Amniotic epithelial cell (primary cell): ENCODE results near the gene MSMO1.

Source experiments
- DNase-seq: peaks from one replicate; pipeline ENCODE4 v3.0.0-alpha.2; 2010; ENCODE audit warnings: low read depth

MSMO1 gene

DNA sequence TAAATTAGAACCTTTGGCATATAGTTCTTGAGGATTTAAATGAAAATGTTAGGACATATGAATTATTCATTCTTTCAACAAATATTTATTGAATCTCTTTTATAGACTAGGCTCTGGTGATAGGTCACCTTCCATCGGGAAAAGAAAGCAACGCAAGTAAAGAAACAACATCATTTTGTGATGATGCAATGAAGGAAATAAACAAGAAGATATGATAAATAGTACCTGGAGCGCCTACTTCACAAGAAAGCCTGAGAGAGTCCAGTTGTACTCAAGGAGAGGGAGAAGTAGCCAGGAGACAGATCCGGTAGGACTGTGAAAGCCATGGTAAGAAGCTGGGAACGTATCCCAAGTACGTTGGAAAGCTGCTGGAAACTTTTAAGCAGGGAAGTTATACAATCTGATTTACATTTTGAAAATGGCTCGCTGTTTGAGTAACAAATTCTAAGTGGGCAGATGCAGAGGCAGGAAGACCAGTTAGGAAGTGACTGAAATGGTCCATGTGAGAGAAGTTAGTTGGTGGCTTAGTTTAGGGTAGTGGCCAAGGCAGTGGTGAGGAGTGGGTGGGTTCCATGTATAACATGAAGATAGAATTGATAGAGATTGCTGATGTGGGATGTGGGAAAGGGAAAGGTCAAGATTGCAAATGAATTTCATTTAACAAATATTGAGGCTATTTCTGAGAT lies 33.7 kb downstream of the MSMO1 start:
- DNase-seq = no peak

GRCh38 chr4:165361810-165362209 lies 34.3 kb downstream of the MSMO1 start:
- no peak for DNase-seq

DNA sequence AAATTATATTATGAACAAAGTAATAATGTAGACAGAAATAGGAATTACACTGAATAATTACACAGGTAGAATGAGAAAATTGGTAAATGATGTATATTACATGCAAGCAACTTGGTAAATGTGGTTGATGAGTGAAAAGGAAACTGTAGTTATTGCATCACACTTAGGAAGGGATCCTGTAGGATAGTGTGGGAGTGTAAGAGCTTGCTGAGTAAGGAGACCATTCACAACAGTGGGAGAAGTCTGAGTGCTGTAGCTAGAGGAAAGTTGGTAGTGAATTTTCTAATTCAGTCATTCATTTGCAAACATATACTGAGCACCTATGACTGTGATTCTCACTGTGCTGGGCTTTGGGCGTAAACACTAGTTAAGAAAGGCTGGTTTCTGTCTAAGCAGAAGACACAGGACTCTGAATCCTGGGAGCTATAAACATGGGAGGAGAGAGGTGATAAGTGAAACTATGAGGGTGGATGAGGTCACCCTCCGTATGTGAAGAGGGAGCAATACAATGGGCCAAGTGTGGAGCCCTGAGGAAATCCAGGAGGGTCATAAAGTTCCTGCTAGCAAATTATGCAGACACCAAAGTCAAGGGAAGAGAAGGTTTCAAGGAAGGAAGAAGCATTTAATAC lies 37.1 kb downstream of the MSMO1 start:
- peak; percentile 90 for DNase-seq

DNA sequence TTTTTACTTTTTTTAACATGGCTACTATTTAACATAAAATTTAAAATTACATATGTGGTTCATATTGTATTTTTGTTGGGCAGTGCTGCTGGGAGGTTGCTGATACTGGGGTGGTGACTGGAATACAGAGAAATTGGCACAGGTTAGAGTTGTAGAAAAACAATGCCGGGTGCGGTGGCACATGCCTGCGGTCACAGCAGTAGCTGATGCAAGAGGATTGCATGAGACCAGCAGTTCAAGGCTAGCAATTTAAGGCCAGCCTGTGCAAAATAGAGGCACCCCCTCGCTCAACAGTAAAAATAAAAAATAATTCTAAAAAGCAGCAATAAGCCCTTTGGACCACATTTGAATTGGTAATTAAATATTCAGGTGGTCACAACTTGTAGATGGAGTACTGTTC lies 39.6 kb downstream of the MSMO1 start:
- no peak for DNase-seq

DNA sequence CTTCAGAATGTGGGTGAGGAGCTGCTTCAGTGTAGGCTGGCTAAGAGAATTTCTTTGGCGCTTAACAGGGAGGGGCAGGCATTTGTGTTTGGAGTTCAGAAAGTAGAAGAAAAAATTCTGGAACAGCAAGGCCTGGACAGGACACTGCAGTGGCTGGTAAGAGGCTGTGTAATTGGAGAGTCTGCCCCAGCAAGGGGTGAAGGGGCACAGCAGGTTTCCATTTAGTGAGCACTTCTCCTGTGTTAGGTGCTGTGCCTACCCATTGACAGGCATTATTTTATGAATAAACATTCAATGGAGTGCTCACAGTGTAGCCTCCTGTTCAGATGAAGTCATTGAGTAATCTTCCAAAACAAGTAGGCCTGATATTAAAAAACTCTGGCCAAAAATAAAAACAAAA lies 40.6 kb downstream of the MSMO1 start:
- DNase-seq = no peak

GRCh38 chr4:165368567-165368966 lies 41.1 kb downstream of the MSMO1 start:
- no peak for DNase-seq

DNA sequence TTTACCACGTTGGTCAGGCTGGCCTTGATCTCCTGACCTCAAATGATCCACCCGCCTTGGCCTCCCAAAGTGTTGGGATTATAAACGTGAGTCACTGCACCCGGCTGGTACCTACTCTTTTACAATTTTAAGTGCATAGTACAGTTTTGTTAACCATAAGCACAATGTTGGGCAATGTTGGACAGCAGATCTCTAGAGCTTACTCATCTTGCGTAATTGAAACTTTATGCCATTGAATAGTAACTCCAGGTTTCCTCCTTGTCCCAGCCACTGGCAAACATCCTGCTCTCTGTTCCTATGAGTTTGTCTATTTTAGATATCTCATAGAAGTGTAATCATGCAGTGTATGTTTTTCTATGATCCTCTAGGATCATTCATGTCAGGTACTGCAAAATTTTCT lies 42.1 kb downstream of the MSMO1 start:
- DNase-seq = peak; percentile 84

- no peak for DNase-seq
These were observed 43.1 kb downstream of the MSMO1 start for GRCh38 chr4:165370530-165370929.

GRCh38 chr4:165375465-165375864 lies 48.0 kb downstream of the MSMO1 start:
- DNase-seq = no peak

GRCh38 chr4:165378398-165378744 lies 50.9 kb downstream of the MSMO1 start:
- DNase-seq = no peak

DNA sequence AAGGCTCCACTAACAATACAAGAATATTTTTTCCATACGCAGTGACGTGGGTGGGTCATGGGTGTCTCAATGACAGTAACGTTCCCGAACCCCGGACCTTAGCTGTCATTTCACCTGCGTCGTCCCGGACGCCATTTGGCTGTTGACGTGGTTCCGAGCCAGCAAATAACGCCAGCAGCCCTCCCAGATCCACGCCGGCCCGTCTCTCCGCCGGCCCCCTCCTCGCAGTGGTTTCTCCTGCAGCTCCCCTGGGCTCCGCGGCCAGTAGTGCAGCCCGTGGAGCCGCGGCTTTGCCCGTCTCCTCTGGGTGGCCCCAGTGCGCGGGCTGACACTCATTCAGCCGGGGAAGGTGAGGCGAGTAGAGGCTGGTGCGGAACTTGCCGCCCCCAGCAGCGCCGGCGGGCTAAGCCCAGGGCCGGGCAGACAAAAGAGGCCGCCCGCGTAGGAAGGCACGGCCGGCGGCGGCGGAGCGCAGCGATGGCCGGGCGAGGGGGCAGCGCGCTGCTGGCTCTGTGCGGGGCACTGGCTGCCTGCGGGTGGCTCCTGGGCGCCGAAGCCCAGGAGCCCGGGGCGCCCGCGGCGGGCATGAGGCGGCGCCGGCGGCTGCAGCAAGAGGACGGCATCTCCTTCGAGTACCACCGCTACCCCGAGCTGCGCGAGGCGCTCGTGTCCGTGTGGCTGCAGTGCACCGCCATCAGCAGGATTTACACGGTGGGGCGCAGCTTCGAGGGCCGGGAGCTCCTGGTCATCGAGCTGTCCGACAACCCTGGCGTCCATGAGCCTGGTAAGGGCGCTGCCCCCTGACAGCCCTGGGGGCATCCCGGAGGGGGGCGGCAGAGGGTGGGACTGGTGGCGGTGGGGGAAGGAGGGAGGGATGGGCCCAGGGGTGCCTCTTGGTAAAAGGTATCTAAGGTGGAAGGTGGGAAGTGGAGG lies 51.5 kb downstream of the MSMO1 start, which contains the start of gene CPE:
Gene CPE, plus strand, starts transcription at position 264 of the 933 bp plus-strand sequence. Its CDS starts 214 bp downstream, at position 478.
- DNase-seq = peak; percentile 55

DNA sequence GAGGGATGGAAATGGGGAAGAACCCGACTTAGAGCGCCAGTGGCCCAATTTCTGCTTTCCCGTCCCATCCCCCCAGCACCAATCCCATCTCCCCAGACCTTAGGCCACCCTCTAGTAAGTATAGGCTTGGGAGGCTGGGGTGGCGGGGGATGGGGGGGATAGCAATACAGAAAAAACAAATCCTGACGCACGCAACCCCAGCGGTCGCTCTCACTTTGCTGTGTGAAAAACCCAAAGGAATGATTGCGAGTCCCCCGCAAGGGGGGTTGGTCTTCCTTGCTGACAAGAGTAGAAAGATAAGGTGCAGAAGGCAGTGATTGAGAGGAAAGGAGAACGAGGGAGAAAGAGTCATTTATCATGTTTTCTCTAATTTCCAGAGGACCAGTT lies 52.2 kb downstream of the MSMO1 start:
- DNase-seq = peak; percentile 37

DNA sequence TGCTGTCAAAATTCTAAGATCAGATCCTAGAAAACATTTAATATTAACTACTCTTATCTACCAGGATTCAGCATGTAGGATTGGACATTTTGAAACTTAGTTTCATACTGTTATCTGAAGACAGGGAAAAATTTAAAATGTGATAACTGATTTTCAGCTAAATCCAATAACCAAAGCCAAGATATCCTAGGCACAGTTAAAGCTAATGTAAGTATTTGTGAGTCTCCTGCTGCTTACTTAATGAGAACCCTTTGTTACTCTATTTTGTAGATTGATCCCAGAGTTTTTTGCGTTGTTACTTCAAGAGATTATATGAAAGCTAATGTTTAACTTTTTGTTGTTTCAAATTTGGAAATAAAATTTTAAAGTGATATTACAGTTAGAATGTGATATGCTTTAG lies 53.3 kb downstream of the MSMO1 start:
- no peak for DNase-seq

DNA sequence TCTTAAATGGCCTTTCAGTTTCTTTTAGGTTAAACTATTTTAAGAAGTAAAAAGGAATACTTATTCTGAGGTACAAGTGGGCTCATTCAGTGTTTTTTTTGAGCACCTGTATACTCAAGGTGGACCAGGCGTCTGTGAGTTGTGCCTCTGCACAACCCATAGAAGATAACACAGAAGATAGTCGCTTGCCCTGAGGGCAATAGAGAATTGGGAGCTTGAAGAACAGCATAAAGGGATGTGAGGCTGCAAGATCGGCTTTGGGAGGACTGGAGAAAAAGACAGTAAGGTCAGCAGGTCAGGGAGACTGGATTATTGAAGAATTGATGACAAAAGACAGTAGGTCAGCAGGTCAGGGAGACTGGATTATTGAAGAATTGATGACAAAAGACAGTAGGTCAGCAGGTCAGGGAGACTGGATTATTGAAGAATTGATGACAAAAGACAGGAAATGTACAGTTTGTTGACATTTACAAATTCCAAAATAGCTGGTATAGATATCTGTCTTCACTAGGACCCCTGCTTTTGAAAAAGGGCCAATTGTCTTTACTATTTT lies 54.4 kb downstream of the MSMO1 start:
- DNase-seq = no peak

- no peak for DNase-seq
These were observed 55.2 kb downstream of the MSMO1 start for GRCh38 chr4:165382640-165383039.

GRCh38 chr4:165383591-165384073 lies 56.2 kb downstream of the MSMO1 start:
- DNase-seq = peak; percentile 30

DNA sequence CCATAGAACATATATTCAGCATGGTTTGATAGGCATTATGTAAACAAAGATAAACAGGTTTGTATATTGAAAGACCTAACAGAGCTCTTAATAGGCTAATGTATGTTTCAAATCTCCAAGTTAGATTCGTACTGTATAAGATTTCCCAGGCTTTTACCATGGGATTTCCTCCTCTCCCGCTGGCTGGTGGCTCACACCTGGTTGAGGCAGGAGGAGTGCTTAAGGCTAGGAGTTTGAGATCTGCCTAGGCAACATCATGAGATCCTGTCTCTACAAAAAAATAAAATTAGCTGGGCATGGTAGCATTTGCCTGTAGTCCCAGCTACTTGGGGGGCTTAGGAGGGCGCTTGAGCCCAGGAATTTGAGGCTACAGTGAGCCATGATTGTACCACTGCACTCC lies 56.7 kb downstream of the MSMO1 start:
- DNase-seq = no peak

DNA sequence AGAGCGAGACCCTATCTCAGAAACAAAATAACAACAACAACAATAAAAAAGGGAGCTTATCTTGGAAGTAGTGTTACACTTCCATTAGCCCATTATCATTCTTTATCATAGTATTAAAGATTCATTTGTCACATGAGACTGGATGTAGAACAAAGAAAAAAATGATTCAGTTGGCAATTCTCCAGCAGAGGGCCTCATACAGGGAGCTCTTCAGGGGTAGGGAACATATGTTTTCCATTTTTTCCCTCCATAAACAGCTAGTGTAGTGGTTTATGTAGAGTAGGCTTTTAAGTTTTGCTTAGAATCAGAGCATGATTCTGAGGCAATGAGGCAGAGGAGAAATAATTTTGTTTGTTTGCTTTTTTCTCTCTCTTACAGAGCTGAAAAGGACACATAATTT lies 57.1 kb downstream of the MSMO1 start:
- peak; percentile 22 for DNase-seq

GRCh38 chr4:165385126-165385525 lies 57.7 kb downstream of the MSMO1 start:
- no peak for DNase-seq

GRCh38 chr4:165386328-165386727 lies 58.9 kb downstream of the MSMO1 start:
- DNase-seq = no peak

- no peak for DNase-seq
These were observed 61.3 kb downstream of the MSMO1 start for GRCh38 chr4:165388756-165389155.
